ENCODE data around the gene RENBP.

The RENBP gene

GRCh38 chrX:153909024-153909979 is 35.1 kb downstream of the RENBP start:
- FAIRE-seq: no peak
- TF ChIP-seq POLR2AphosphoS5 (IDR thresholded peaks at IDR 0.05; ENCODE audit: low read depth, low read length) (no peak), TAF1 (IDR thresholded peaks at IDR 0.05; ENCODE audit: borderline replicate concordance, low read depth, low read length) (no peak), POLR2A (IDR thresholded peaks at IDR 0.05; ENCODE audit: low read depth, low read length) (no peak)
- no peak for DNase-seq (ENCODE audit: insufficient read length)

GRCh38 chrX:153908219-153908860 is 36.1 kb downstream of the RENBP start:
- DNase-seq (ENCODE audit: insufficient read length) (no peak), FAIRE-seq (no peak)
- TF ChIP-seq POLR2AphosphoS5 (IDR thresholded peaks at IDR 0.05; ENCODE audit: low read depth, low read length) (no peak), POLR2A (IDR thresholded peaks at IDR 0.05; ENCODE audit: low read depth, low read length) (no peak), TAF1 (IDR thresholded peaks at IDR 0.05; ENCODE audit: borderline replicate concordance, low read depth, low read length) (no peak)

GRCh38 chrX:153907456-153907855 is 37.0 kb downstream of the RENBP start:
- DNase-seq (ENCODE audit: insufficient read length) (no peak), FAIRE-seq (no peak)
- no peak for TF ChIP-seq POLR2A (IDR thresholded peaks at IDR 0.05; ENCODE audit: low read depth, low read length)
- TF ChIP-seq POLR2AphosphoS5 (IDR thresholded peaks at IDR 0.05; ENCODE audit: low read depth, low read length): no peak
- no peak for TF ChIP-seq TAF1 (IDR thresholded peaks at IDR 0.05; ENCODE audit: borderline replicate concordance, low read depth, low read length)

- TF ChIP-seq POLR2AphosphoS5 (IDR thresholded peaks at IDR 0.05; ENCODE audit: low read depth, low read length): no peak
- TF ChIP-seq POLR2A (IDR thresholded peaks at IDR 0.05; ENCODE audit: low read depth, low read length): no peak
- no peak for TF ChIP-seq TAF1 (IDR thresholded peaks at IDR 0.05; ENCODE audit: borderline replicate concordance, low read depth, low read length)
- no peak for FAIRE-seq
- no peak for DNase-seq (ENCODE audit: insufficient read length)
Observed at GRCh38 chrX:153906126-153906917, 38.1 kb downstream of the RENBP start.

GRCh38 chrX:153905481-153906095 is 38.9 kb downstream of the RENBP start:
- no peak for TF ChIP-seq TAF1 (IDR thresholded peaks at IDR 0.05; ENCODE audit: borderline replicate concordance, low read depth, low read length)
- TF ChIP-seq POLR2A (IDR thresholded peaks at IDR 0.05; ENCODE audit: low read depth, low read length): no peak
- TF ChIP-seq POLR2AphosphoS5 (IDR thresholded peaks at IDR 0.05; ENCODE audit: low read depth, low read length): no peak
- FAIRE-seq (no peak), DNase-seq (ENCODE audit: insufficient read length) (no peak)

GRCh38 chrX:153903991-153904957 is 40.2 kb downstream of the RENBP start, which contains the start of gene AVPR2:
AVPR2 (plus strand) TSS chrX:153904673; CDS start chrX:153905146, 473 bp downstream.
- TF ChIP-seq POLR2A (IDR thresholded peaks at IDR 0.05; ENCODE audit: low read depth, low read length): no peak; the same call in 1 of the 2 replicates
- DNase-seq (ENCODE audit: insufficient read length) (no peak), FAIRE-seq (no peak)

- no peak for DNase-seq (ENCODE audit: insufficient read length)
- TF ChIP-seq POLR2AphosphoS5 (IDR thresholded peaks at IDR 0.05; ENCODE audit: low read depth, low read length) (peak; percentile 24; the same call in 1 of the 2 replicates), TAF1 (IDR thresholded peaks at IDR 0.05; ENCODE audit: borderline replicate concordance, low read depth, low read length) (no peak)
- peak; percentile 57 for FAIRE-seq
Observed at GRCh38 chrX:153903238-153903980, 41.0 kb downstream of the RENBP start.

GRCh38 chrX:153902385-153902784 is 42.1 kb downstream of the RENBP start:
- DNase-seq (ENCODE audit: insufficient read length) (no peak), FAIRE-seq (no peak)
- TF ChIP-seq TAF1 (IDR thresholded peaks at IDR 0.05; ENCODE audit: borderline replicate concordance, low read depth, low read length): no peak

- DNase-seq (ENCODE audit: insufficient read length): no peak
- TF ChIP-seq POLR2AphosphoS5 (IDR thresholded peaks at IDR 0.05; ENCODE audit: low read depth, low read length) (no peak), TAF1 (IDR thresholded peaks at IDR 0.05; ENCODE audit: borderline replicate concordance, low read depth, low read length) (no peak), POLR2A (IDR thresholded peaks at IDR 0.05; ENCODE audit: low read depth, low read length) (no peak)
- FAIRE-seq: no peak
Observed at GRCh38 chrX:153901753-153902140, 42.7 kb downstream of the RENBP start.

All from GM12892 (cell line).